Measurements from ENCODE around the gene CRIM1. TPM values are rescaled to one million over a fixed set of nuclear protein-coding genes. Genes with fewer than 3 reads are reported as not detected.

Gene CRIM1
- total and polyA plus RNA-seq, 10 donors, result 7.1 to 213 (median 110) TPM

GRCh38 chr2:36513661-36514060 is 158.1 kb downstream of the CRIM1 start:
- no peaks in the 10 kb centered on the region for H3K9me3 ChIP-seq
- DNase-seq, result no peak
- H3K4me1 ChIP-seq, result no peaks in the 10 kb centered on the region
- H3K36me3 ChIP-seq, result peaks cover 0 to 93% (median 55%) of the 10 kb centered on the region in 6 donors
- TF ChIP-seq CTCF (IDR thresholded peaks at IDR 0.05 in 8 of 11, conservative IDR thresholded peaks at IDR 0.05 in 3 of 11) (no peak), POLR2AphosphoS5 (IDR thresholded peaks at IDR 0.05) (no peak), POLR2A (IDR thresholded peaks at IDR 0.05) (no peak)
- intact Hi-C loops (cut with DNase I; ENCODE audit: low total_unique reads), result no loop called here
- H3K27ac ChIP-seq, result no peak overlapping the region
- 83 to 100% (median 95%) methylated on average over 2 of the region's 2 CpGs for WGBS, 5 donors
- no peak overlapping the region for H3K4me3 ChIP-seq
- no peaks in the 10 kb centered on the region for H3K27me3 ChIP-seq (replicated peaks in 1 of 7)

GRCh38 chr2:36515538-36515937 is 160.0 kb downstream of the CRIM1 start:
- 90 to 96% (median 93%) methylated on average over 7 of the region's 7 CpGs for WGBS, 5 donors
- intact Hi-C loops (cut with DNase I; ENCODE audit: low total_unique reads), result no loop called here
- Histone ChIP-seq H3K4me1 (no peaks in the 10 kb centered on the region), H3K36me3 (peaks cover 0 to 98% (median 54%) of the 10 kb centered on the region in 6 donors), H3K9me3 (no peaks in the 10 kb centered on the region), H3K27ac (no peak overlapping the region), H3K4me3 (no peak overlapping the region), H3K27me3 (replicated peaks in 1 of 7) (no peaks in the 10 kb centered on the region)
- TF ChIP-seq POLR2A (IDR thresholded peaks at IDR 0.05) (no peak), POLR2AphosphoS5 (IDR thresholded peaks at IDR 0.05) (no peak), CTCF (IDR thresholded peaks at IDR 0.05 in 8 of 11, conservative IDR thresholded peaks at IDR 0.05 in 3 of 11) (no peak)
- no peak for DNase-seq

- no peak for DNase-seq
- H3K9me3 ChIP-seq, result no peaks in the 10 kb centered on the region
- no peak overlapping the region for H3K27ac ChIP-seq
- no peak overlapping the region for H3K4me3 ChIP-seq
- peaks cover 0 to 100% (median 56%) of the 10 kb centered on the region in 6 donors for H3K36me3 ChIP-seq
- H3K4me1 ChIP-seq, result no peaks in the 10 kb centered on the region
- intact Hi-C loops (cut with DNase I; ENCODE audit: low total_unique reads), result no loop called here
- 76 to 91% (median 89%) methylated on average over 8 of the region's 8 CpGs for WGBS, 5 donors
- TF ChIP-seq POLR2A (IDR thresholded peaks at IDR 0.05) (no peak), CTCF (IDR thresholded peaks at IDR 0.05 in 8 of 11, conservative IDR thresholded peaks at IDR 0.05 in 3 of 11) (no peak), POLR2AphosphoS5 (IDR thresholded peaks at IDR 0.05) (no peak)
- no peaks in the 10 kb centered on the region for H3K27me3 ChIP-seq (replicated peaks in 1 of 7)
Measured at GRCh38 chr2:36516136-36516870, 160.7 kb downstream of the CRIM1 start.

- H3K27ac ChIP-seq, result no peak overlapping the region
- H3K4me3 ChIP-seq, result no peak overlapping the region
- H3K27me3 ChIP-seq (replicated peaks in 1 of 7), result no peaks in the 10 kb centered on the region
- WGBS, 5 donors, result 77 to 96% (median 90%) methylated on average over 4 of the region's 4 CpGs
- no peak for DNase-seq
- peaks cover 0 to 100% (median 52%) of the 10 kb centered on the region in 6 donors for H3K36me3 ChIP-seq
- intact Hi-C loops (cut with DNase I; ENCODE audit: low total_unique reads), result no loop called here
- TF ChIP-seq POLR2AphosphoS5 (IDR thresholded peaks at IDR 0.05), result no peak
- no peak for TF ChIP-seq POLR2A (IDR thresholded peaks at IDR 0.05)
- TF ChIP-seq CTCF (IDR thresholded peaks at IDR 0.05 in 8 of 11, conservative IDR thresholded peaks at IDR 0.05 in 3 of 11), result no peak
- H3K9me3 ChIP-seq, result no peaks in the 10 kb centered on the region
- H3K4me1 ChIP-seq, result no peaks in the 10 kb centered on the region
Measured at GRCh38 chr2:36520431-36520830, 164.9 kb downstream of the CRIM1 start.

Measured in spleen (tissue), 11 donors.